ENCODE data around the gene ACSS3. TPM values are rescaled to one million over a fixed set of nuclear protein-coding genes. Genes with fewer than 3 reads are reported as not detected.

Gene ACSS3
- total RNA-seq, 1 donor from 2014 or later: 0.05 TPM

- intact Hi-C loops (cut with micrococcal nuclease): no loop called here
Observed at GRCh38 chr12:81294325-81295190, 216.7 kb downstream of the ACSS3 start.

- intact Hi-C loops (cut with micrococcal nuclease): no loop called here
Observed at GRCh38 chr12:81295251-81295650, 217.4 kb downstream of the ACSS3 start.

GRCh38 chr12:81296556-81297305 is 218.9 kb downstream of the ACSS3 start:
- intact Hi-C loops (cut with micrococcal nuclease): no loop called here

GRCh38 chr12:81297601-81298000 is 219.7 kb downstream of the ACSS3 start:
- intact Hi-C loops (cut with micrococcal nuclease): no loop called here

- intact Hi-C loops (cut with micrococcal nuclease): no loop called here
Observed at GRCh38 chr12:81300454-81300853, 222.6 kb downstream of the ACSS3 start.

- intact Hi-C loops (cut with micrococcal nuclease): no loop called here
Observed at GRCh38 chr12:81303935-81304334, 226.1 kb downstream of the ACSS3 start.

Other genes with a start within 250 kb of the ACSS3 start
- 0.96 and 1.5 TPM in 2 replicates for gene LIN7A, start 140.1 kb upstream of the ACSS3 start, total RNA-seq